HT1080 (cell line): ENCODE data around the gene TBC1D22B. TPM values are rescaled to one million over a fixed set of nuclear protein-coding genes. Genes with fewer than 3 reads are reported as not detected.
"Not testable (repeated sequence)": the region's sequence is repeated elsewhere in the genome, so short reads cannot be mapped to it uniquely, and the experiment has no call there.

Source experiments
- DNase-seq: peaks from one replicate; pipeline ENCODE4 v3.0.0-alpha.2; 2015; ENCODE audit warnings: low read depth
- total RNA-seq: library from RNA; depleted of rRNA; stranded (reverse); fragments of >200 nt; shearing (Covaris generic); gene quantifications from 2 replicates; pipeline ENCODE4 v1.2.3, GENCODE V29; 2014

Gene TBC1D22B
- total RNA-seq, 1 experiment from 2014 or later: 8.3 TPM

- no peak for DNase-seq
Measured at GRCh38 chr6:37265001-37265400, 7.4 kb downstream of the TBC1D22B start.

GRCh38 chr6:37265860-37266259, 8.3 kb downstream of the TBC1D22B start:
- DNase-seq: no peak

GRCh38 chr6:37269105-37269504, 11.5 kb downstream of the TBC1D22B start:
- DNase-seq: no peak

- no peak for DNase-seq
Measured at GRCh38 chr6:37272834-37273566, 15.4 kb downstream of the TBC1D22B start.

- no peak for DNase-seq
Measured at GRCh38 chr6:37273690-37274089, 16.1 kb downstream of the TBC1D22B start.

- no peak for DNase-seq
Measured at GRCh38 chr6:37275350-37275749, 17.8 kb downstream of the TBC1D22B start.

- DNase-seq: no peak
Measured at GRCh38 chr6:37277001-37277409, 19.4 kb downstream of the TBC1D22B start.

- no peak for DNase-seq
Measured at GRCh38 chr6:37279366-37280134, 22.0 kb downstream of the TBC1D22B start.

GRCh38 chr6:37280162-37280887, 22.8 kb downstream of the TBC1D22B start:
- no peak for DNase-seq

GRCh38 chr6:37282371-37282770, 24.8 kb downstream of the TBC1D22B start:
- DNase-seq: no peak

- DNase-seq: no peak
Measured at GRCh38 chr6:37283268-37283667, 25.7 kb downstream of the TBC1D22B start.

GRCh38 chr6:37283671-37284151, 26.1 kb downstream of the TBC1D22B start:
- no peak for DNase-seq

GRCh38 chr6:37284781-37285180, 27.2 kb downstream of the TBC1D22B start:
- no peak for DNase-seq

- DNase-seq: no peak
Measured at GRCh38 chr6:37285861-37286311, 28.3 kb downstream of the TBC1D22B start.

GRCh38 chr6:37287519-37288157, 30.1 kb downstream of the TBC1D22B start:
- no peak for DNase-seq

- DNase-seq: no peak
Measured at GRCh38 chr6:37288247-37288646, 30.7 kb downstream of the TBC1D22B start.

- DNase-seq: no peak
Measured at GRCh38 chr6:37289931-37290330, 32.4 kb downstream of the TBC1D22B start.

GRCh38 chr6:37293426-37293825, 35.9 kb downstream of the TBC1D22B start:
- DNase-seq: no peak

GRCh38 chr6:37297637-37298036, 40.1 kb downstream of the TBC1D22B start:
- DNase-seq: not testable (repeated sequence)

GRCh38 chr6:37298958-37299357, 41.4 kb downstream of the TBC1D22B start:
- no peak for DNase-seq

- no peak for DNase-seq
Measured at GRCh38 chr6:37299990-37300389, 42.4 kb downstream of the TBC1D22B start.
